Spleen (tissue), 7 donors: Measurements from ENCODE around the gene CEP128.

Experiments
- CTCF ChIP-seq, 11 experiments: fragments of 200-600 bp in 7 of 11; fragments of 450-650 bp in 4 of 11; sonication (generic) in 4 of 11; IDR thresholded peaks in 8 of 11; conservative IDR thresholded peaks in 3 of 11; 1 replicate in 7 of 11; 2 replicates in 4 of 11; pipeline versions ENCODE4 v1.4.0 to v1.8.0; 2016 to 2021; ENCODE audit warnings: antibody characterized with exemption in 11 of 11, inconsistent platforms in 4 of 11, mild to moderate bottlenecking in 1 of 11
- POLR2A ChIP-seq, 3 donors: fragments of 450-650 bp; IDR thresholded peaks; one replicate each; pipeline ENCODE4 v1.5.1; 2017; ENCODE audit warnings: antibody characterized with exemption in 3 of 3, mild to moderate bottlenecking in 1 of 3
- donor health status: DM: no; HTN: no; CAD: no; lungs with moderate emphysema.
- donor health status: DM: no; HTN: no; CAD: no.
- donor health status: DM: no; HTN: no; CAD: no.

DNA sequence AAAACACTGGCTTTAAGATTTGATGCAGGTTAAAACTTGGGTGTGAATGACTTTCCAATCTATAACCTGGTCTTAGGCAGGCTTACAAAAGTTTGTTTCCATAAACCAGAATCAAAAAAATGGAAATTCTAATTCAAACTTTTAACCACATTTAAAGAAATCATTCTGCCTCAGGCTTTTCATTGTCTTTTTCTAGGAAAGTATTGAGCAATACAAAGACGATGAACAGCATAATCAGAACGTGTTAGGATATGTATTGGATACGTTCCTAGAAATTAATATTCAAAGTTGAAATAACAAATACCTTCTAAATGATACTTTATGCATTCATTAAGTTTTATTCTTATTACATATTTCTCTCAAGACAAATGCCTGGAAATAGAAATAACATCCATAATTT lies 172.9 kb downstream of the CEP128 start:
- no peak for TF ChIP-seq CTCF (IDR thresholded peaks at IDR 0.05 in 8 of 11, conservative IDR thresholded peaks at IDR 0.05 in 3 of 11)
- no peak for TF ChIP-seq POLR2A (IDR thresholded peaks at IDR 0.05)
